MG63 (cell line): ENCODE results near the gene NEURL2. TPM values are rescaled to one million over a fixed set of nuclear protein-coding genes. Genes with fewer than 3 reads are reported as not detected.
"Not testable (repeated sequence)": the region's sequence is repeated elsewhere in the genome, so short reads cannot be mapped to it uniquely, and the experiment has no call there.

Experiments used
- DNase-seq: peaks from one replicate; pipeline ENCODE4 v3.0.0-alpha.2; 2020
- H3K27me3 ChIP-seq: fragments of 250-450 bp; sonication (Bioruptor Pico); 2 replicates; pipeline ENCODE4 v1.5.1; 2020; ENCODE audit warnings: mild to moderate bottlenecking, moderate library complexity
- H3K36me3 ChIP-seq: fragments of 250-450 bp; sonication (Bioruptor Pico); 2 replicates; pipeline ENCODE4 v1.5.1; 2020; ENCODE audit warnings: mild to moderate bottlenecking, moderate library complexity
- H3K4me3 ChIP-seq: fragments of 250-450 bp; sonication (Bioruptor Pico); 2 replicates; pipeline ENCODE4 v1.5.1; 2020; ENCODE audit warnings: mild to moderate bottlenecking, moderate library complexity
- H3K9me3 ChIP-seq: fragments of 250-450 bp; sonication (Bioruptor Pico); 2 replicates; pipeline ENCODE4 v1.5.1; 2020; ENCODE audit warnings: mild to moderate bottlenecking, moderate library complexity
- total RNA-seq: library from RNA; depleted of rRNA; stranded (reverse); fragments of >200 nt; shearing (Covaris generic); gene quantifications from 2 replicates; pipeline ENCODE4 v1.2.3, GENCODE V29; 2014; ENCODE audit warnings: low replicate concordance

NEURL2 gene
- total RNA-seq, 1 experiment from 2014 or later = not detected

DNA sequence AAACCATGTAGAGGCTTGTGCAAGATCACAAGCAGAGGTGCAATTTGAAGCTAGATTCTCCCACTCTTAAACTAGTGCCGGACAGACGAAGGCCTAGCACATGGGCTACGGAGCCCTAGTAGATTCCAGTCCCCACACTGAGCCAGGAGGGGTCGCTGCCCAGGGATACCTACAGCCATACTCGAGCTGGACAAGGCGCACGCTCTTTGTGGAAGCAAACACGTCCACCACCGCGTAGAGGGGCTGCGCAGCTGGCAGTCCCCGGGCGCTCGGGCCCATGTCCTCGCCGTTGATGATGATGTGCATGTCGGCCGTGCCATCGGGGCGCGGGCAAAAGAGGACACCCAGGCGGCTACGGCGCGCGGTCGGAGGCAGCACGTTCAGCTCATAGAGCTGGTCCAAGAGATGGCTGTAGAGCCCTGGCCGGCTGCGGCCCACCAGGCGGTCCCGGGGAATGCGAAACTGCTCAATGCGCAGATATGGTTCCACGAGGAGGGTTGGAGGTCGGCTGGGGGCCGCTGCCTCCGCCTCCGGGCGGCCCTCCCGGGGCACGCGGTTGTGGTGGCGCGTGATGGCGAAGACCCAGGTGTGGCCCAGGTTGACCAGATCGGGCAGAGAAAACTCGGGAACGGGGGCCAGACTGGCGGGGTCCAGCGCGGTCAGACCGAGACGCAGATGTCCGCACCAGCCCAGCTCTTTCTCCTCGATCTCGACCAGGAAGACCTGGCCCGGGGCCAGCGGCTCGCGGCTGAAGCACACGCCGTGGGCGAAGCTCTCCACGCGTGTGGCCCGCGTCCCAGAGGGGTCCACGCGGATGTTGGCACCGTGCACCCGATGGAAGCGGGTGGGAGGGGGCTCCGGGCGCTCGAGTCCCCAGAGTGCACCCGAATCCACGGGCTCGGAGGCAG, 677 bp downstream of the NEURL2 start:
- H3K4me3 ChIP-seq = peak overlapping the region; percentile 92
- H3K27me3 ChIP-seq = no peaks in the 10 kb centered on the region
- H3K36me3 ChIP-seq = peaks cover 19% of the 10 kb centered on the region
- H3K9me3 ChIP-seq = no peaks in the 10 kb centered on the region
- peak; percentile 50 for DNase-seq

DNA sequence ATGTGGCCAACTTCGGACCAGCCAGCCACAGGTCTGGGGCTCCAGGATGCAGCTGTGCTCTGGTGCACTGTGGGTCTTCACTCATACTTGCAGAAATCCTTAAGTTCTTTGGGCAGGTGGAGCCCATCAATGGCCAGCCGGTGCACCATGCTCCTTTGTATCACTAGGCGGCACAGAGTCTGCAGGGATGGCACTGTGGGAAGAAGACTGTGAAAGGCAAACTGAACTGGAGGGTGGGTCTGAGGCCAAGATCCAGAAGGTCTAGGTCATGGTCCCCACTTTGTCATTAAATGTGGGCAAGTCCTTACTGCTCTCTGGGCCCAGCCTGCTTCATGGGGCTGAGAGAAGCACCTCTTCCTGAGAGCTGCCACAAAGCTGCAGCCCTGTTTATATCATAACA, 2.3 kb downstream of the NEURL2 start:
- DNase-seq = no peak

DNA sequence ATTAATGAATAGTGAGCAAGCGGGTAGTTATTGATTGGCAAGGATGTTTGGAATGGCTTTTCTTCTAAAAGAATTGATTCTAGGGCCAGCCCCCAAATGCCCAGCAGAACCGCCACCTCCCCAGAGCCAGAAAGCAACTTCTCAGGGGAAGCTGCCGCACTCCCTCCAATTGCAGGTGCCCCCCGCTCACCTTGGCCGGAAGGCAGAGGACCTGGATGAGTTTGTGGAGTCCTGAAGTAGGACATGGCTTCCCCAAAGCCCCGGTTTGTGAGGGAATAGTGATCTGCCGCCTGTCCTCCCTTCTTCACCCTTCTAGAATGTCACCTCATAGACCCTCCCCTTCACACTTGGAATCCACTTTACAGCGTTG, 3.7 kb downstream of the NEURL2 start, which contains the start of gene SPATA25:
Gene SPATA25, minus strand, starts transcription at position 277 of the 370 bp plus-strand sequence. Its CDS starts 32 bp downstream, at position 245.
- H3K36me3 ChIP-seq = peaks cover 30% of the 10 kb centered on the region
- H3K4me3 ChIP-seq = no peak within 1 kb of the TSS
- no peak for DNase-seq
- no peaks in the 10 kb centered on the region for H3K27me3 ChIP-seq
- H3K9me3 ChIP-seq = no peaks in the 10 kb centered on the region

More for the DNA sequence above, 2.3 kb downstream of the NEURL2 start:
- H3K27me3 ChIP-seq = no peaks in the 10 kb centered on the region
- H3K4me3 ChIP-seq = no peak overlapping the region
- H3K36me3 ChIP-seq = peaks cover 25% of the 10 kb centered on the region
- no peaks in the 10 kb centered on the region for H3K9me3 ChIP-seq

DNA sequence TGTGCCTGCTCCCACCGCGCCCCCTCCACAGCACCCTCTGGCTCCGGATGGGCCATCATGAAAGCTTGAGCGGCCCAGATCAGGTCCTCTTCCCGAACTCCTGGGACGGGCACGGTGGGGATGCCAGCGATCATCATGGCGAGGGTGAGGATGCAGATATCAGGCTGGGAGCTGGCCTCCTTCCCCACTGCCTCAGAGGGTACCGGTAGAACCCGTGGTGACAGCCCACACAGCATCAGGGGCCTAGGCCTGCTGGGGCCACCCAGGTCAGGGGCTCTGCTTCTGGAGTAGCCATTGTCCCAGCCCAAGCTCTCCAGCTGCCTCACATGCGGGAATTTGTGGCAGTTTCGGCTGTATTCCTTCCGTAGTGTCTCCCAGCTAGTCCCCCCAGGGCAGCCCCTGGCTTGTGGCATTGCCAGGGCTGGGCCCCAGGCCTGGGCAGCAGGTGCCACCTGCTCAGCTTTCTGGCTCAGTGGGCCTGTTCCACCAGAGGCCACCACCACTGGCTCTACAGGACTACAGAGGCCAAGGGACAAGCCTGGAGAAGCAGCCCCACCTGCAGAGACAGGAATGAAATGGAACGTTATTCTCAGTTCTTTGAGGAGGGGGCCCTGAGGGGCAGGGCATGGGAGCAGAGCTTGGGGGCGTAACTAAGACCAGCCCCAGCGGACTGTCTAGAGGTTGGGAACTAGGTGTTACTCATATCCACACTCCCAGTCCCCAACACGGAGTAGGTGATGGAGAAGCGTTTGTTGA, 4.2 kb downstream of the NEURL2 start:
- Histone ChIP-seq H3K4me3 (no peak overlapping the region), H3K27me3 (no peaks in the 10 kb centered on the region), H3K9me3 (no peaks in the 10 kb centered on the region), H3K36me3 (peaks cover 30% of the 10 kb centered on the region)
- DNase-seq = no peak

DNA sequence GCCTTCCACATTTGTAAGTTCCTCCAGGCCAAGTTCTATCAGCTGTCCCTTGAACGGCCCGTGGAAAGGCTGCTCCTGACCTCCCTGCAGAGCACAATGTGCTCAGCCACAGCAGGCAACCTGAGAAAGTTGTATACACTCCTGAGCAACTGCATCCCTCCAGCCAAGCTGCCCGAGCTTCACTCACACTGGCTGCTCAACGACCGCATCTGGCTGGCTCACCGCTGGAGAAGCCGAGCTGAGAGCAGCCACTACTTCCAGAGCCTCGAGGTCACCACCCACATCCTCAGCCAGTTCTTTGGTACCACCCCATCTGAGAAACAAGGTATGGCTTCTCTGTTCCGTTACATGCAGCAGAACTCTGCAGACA, 7.9 kb downstream of the NEURL2 start:
- no peak for DNase-seq
- no peaks in the 10 kb centered on the region for H3K27me3 ChIP-seq
- peaks cover 33% of the 10 kb centered on the region for H3K36me3 ChIP-seq
- H3K9me3 ChIP-seq = no peaks in the 10 kb centered on the region
- H3K4me3 ChIP-seq = no peak overlapping the region

DNA sequence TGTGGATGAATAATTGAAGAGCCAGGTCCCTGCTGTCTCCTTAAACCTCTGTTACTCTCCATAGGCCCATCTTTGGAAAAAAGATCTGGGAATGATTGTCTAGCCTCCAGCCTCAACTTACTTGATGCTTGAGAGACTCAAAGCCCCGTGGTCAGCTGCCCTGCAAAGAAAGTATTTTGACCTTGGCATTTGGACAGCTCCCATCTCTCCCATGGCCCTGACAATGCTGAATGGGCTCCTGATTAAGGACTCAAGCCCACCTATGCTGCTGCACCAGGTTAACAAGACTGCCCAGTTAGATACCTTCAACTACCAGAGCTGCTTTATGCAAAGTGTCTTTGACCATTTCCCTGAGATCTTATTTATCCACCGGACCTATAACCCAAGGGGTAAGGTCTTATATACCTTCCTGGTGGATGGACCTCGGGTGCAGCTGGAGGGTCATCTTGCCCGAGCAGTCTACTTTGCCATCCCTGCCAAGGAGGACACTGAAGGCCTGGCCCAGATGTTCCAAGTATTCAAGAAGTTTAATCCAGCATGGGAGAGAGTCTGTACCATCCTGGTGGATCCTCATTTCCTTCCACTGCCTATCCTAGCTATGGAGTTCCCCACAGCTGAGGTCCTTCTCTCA, 8.4 kb downstream of the NEURL2 start:
- no peaks in the 10 kb centered on the region for H3K27me3 ChIP-seq
- H3K9me3 ChIP-seq = no peaks in the 10 kb centered on the region
- H3K36me3 ChIP-seq = peaks cover 36% of the 10 kb centered on the region
- H3K4me3 ChIP-seq = no peak overlapping the region
- no peak for DNase-seq

DNA sequence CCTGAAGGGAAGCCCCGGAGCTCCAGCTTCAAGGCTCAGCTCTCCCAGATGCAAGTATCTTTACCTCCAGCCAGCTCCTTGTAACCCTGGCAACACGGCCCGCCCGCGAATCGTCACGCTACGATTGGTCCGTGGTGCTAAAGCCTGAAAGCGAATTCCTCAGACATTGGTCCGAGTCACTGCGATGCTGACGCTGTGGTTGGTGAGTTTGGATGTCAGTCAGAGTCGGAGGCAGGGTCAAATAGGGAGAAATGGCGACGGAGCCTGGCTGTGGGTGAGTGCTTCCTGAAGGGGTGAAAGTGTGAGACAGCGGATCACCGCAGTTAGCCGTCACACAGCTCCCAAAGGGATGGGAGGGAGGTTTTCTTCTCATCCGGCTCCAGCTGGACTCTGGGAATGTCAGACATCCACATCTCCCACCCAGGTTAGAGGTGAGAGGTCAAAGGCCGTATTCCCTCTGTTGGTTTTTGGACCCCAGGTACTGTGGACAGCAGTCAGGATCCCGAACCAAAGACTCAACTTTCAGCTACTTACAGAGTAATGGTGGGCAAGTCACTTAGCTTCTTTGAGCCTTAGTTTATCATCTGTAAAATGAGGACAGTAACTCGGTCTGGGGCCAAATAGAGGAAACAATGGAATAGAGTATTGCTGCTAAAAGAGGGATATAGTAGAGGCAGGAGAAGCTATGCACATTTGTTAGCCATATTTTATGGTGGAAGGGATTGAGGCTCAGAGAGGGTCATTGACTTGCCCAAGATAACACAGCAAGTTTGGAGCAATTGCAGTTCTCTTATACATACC, 9.8 kb downstream of the NEURL2 start, which contains the start of gene ZSWIM1:
Gene ZSWIM1, plus strand, starts transcription at position 240 of the 801 bp plus-strand sequence. CDS start 1,366 bp downstream, outside the sequence.
- no peaks in the 10 kb centered on the region for H3K27me3 ChIP-seq
- H3K9me3 ChIP-seq = no peaks in the 10 kb centered on the region
- DNase-seq = peak; percentile 98
- peak within 1 kb of the TSS; percentile 79 for H3K4me3 ChIP-seq
- H3K36me3 ChIP-seq = peaks cover 37% of the 10 kb centered on the region

DNA sequence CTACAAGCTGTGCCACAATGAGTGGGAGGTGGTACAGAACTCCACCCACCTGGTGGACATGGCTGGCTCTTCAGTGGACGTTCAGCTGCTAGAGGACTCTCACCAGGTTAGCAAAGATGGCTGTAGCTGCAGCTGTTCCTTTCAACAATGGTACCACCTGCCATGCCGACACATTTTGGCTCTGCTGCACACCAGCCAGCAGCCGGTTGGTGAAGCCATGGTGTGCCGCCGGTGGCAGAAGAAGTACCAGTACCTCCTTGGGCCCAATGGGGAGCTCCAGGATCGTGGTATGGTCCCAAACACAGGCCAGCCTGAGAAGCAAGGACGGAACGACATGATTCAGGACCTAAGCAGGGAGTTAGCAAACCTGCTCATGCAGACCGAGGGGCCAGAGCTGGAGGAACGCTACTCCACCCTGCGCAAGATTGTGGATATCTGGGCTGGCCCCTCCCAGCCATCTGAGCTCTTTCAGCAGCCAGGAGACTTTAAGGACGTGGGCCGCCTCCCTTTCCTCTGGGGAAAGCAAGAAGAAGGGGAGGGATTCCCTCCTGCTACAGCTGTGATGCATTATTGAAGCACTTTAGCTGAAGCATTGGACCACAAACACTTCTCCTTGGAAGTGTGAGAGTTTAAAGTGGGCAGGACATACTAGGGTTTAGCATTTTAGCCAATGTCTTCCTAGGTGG, 12.8 kb downstream of the NEURL2 start:
- no peaks in the 10 kb centered on the region for H3K27me3 ChIP-seq
- H3K4me3 ChIP-seq = no peak overlapping the region
- H3K9me3 ChIP-seq = no peaks in the 10 kb centered on the region
- no peak for DNase-seq
- H3K36me3 ChIP-seq = peaks cover 27% of the 10 kb centered on the region

DNA sequence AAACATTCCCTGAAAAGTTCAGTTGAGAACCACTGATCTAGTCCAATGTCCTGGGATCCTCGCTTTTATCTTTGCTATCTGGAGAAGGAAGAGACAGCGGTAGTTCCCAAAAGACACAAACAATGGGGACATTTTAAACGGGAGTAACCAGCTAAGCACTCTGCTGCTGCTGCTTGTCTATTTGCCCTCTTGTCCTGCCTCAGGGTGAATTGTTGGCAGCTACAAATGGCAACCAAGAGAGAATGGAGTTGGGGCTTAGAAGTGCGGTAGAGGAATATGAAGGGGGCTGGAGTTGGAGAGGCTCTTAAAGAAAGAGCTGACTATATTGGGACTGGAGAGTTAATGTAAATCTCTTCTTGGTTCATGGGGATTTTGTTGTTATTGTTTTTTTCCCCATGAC, 16.4 kb downstream of the NEURL2 start:
- H3K36me3 ChIP-seq = peaks cover 21% of the 10 kb centered on the region
- no peaks in the 10 kb centered on the region for H3K9me3 ChIP-seq
- no peak overlapping the region for H3K4me3 ChIP-seq
- H3K27me3 ChIP-seq = no peaks in the 10 kb centered on the region
- DNase-seq = no peak

DNA sequence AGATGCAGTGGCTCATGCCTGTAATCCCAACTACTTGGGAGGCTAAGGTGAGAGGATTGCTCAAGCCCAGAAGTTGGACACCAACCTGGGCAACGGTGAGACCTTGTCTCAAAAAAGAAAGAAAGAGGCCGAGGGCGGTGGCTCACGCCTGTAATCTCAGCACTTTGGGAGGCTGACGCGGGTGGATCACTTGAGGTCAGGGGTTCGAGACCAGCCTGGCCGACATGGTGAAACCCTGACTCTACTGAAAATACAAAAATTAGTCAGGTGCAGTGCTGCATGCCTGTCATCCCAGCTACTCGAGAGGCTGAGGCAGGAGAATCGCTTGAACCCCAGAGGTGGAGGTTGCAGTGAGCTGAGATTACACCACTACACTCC, 16.9 kb downstream of the NEURL2 start:
- H3K9me3 ChIP-seq, DNase-seq, H3K4me3 ChIP-seq, H3K27me3 ChIP-seq: not testable (repeated sequence)
- peaks cover 21% of the 10 kb centered on the region for H3K36me3 ChIP-seq

DNA sequence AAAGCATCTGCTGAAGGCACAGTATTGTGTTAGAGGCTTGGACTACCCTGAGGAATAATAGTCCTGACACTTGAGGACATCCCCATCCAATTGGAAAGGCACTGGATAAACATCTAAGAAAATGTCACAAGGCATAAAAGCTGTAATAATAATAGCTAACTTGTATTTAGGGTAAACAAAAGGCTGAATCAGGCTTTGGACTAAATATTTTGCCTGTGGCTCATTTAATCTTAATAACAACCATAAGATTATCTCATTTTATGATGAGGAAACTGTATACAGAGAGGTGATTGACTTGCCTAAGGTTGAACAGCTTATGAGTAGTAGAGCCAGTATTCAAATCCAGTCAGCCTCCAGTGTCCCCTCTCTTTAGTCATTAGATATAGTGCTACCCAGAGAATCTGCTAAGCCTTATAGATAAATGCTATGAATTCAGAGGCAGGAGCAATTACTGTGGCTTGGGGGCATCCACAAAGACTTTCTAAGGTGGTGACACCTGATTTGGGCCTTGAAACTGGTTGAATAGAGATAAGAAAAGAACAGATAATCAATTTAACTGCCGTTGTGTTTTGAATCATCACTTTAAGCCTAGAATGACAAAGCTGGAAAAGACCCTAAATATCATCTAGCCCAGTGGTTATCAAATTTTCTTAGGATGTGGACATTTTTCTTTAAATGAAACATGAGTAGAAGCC, 17.5 kb downstream of the NEURL2 start:
- no peak for DNase-seq
- Histone ChIP-seq H3K9me3 (no peaks in the 10 kb centered on the region), H3K4me3 (no peak overlapping the region), H3K27me3 (no peaks in the 10 kb centered on the region), H3K36me3 (peaks cover 21% of the 10 kb centered on the region)

DNA sequence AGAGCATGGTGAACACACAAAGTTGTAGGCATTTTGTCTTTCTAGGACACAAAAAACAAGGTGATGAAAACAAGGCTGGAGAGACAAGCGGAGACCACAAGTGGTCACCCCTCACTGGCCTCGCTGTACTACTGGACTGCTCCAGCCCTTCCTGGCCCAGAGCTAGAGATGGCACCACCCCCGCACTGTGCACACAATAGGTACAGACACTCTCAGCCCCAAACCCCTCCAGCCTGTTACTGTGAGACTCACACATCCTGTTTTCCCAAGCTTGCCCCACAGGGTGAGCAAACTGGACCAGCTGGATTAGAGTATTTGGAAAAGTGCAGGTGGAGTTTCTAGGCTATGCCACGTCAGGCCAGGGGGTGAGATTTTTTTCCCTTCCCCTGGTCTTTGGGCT, 18.4 kb downstream of the NEURL2 start:
- Histone ChIP-seq H3K36me3 (peaks cover 18% of the 10 kb centered on the region), H3K4me3 (no peak overlapping the region), H3K9me3 (no peaks in the 10 kb centered on the region), H3K27me3 (no peaks in the 10 kb centered on the region)
- DNase-seq = no peak

DNA sequence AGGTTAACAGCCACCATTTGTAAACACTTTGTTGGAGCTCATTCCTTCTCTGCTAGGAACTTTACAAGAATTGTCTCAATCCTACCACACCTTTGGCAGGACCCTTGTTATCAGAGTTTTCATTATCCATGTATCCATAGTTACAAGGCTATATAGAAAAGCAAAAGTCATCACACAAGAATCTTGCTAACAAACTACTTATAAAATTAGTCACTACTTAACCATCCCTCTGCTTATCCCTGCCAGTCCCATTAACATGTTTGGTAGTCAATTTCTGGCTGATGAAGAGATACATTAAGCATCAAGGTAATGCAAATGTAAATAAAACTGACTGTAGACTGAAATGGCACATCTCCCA, 23.2 kb downstream of the NEURL2 start:
- DNase-seq = no peak
- H3K9me3 ChIP-seq = no peaks in the 10 kb centered on the region
- H3K27me3 ChIP-seq = no peaks in the 10 kb centered on the region
- peaks cover 3% of the 10 kb centered on the region; the same call in 1 of the 2 replicates for H3K36me3 ChIP-seq
- H3K4me3 ChIP-seq = no peak overlapping the region

DNA sequence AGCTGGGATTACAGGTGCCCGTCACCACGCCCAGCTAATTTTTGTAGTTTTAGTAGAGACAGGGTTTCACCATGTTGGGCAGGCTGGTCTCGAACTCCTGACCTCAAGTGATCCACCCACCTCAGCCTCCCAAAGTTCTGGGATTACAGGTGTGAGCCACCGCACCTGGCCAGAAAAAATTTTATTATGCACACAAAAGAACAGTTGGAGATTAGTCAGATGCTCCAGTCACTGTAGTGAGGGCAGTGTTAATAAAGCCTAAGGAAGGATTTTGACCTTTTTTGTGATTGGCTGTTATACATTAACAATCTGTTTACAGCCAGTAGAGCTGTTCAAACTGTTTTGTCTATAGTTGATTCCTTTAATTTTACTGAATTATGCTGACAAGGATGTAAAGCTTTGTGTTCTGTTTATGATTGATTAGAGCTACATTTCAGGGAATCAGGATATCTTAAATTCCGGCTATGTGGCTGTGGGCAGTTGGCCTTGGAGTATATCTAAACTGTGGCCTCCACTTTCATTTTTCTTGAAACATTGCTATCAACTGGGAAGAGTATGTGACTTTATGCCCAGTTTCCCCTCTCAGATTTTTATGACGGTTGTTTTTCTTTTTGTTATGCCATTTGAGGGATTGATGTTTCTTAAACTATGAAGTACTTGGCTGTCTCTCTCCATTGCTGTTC, 23.7 kb downstream of the NEURL2 start:
- no peaks in the 10 kb centered on the region for H3K36me3 ChIP-seq
- H3K27me3 ChIP-seq = no peaks in the 10 kb centered on the region
- no peak for DNase-seq
- no peak overlapping the region for H3K4me3 ChIP-seq
- no peaks in the 10 kb centered on the region for H3K9me3 ChIP-seq

DNA sequence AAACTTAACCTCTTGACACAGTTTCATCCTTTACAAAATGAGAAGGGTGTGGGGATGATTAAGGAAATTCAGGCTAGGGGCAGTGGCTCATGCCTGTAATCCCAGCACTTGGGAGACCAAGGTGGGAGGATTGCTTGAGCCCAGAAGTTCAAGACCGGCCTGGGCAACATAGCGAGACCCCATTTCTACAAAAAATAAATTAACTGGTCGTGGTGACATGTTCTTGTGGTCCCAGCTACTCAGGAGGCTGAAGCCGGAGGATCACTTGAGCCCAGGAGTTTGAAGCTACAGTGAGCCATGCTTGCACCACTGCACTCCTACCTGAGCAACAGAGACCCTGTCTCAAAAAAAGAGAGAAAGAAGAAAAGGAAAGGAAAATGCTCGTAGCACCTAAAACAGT, 24.6 kb downstream of the NEURL2 start:
- H3K27me3 ChIP-seq = no peaks in the 10 kb centered on the region
- H3K36me3 ChIP-seq = no peaks in the 10 kb centered on the region
- H3K9me3 ChIP-seq = no peaks in the 10 kb centered on the region
- no peak overlapping the region for H3K4me3 ChIP-seq
- no peak for DNase-seq
